HepG2 (cell line): Measurements from ENCODE around the gene NBR1. TPM values are rescaled to one million over a fixed set of nuclear protein-coding genes. Genes with fewer than 3 reads are reported as not detected.

Experiments
- ARID5B ChIP-seq: IDR thresholded peaks from 2 replicates; pipeline ENCODE4 v1.4.0; 2020; ENCODE audit warnings: mild to moderate bottlenecking, missing genetic modification reagents
- CC2D1A ChIP-seq: sonication (generic); formaldehyde crosslinking; IDR thresholded peaks from 2 replicates; pipeline ENCODE4 v1.8.1; 2023; ENCODE audit warnings: mild to moderate bottlenecking, missing genetic modification reagents
- CENPX ChIP-seq: sonication (generic); formaldehyde crosslinking; IDR thresholded peaks from 2 replicates; pipeline ENCODE4 v1.9.0; 2021; ENCODE audit warnings: mild to moderate bottlenecking, missing genetic modification reagents, moderate library complexity
- CREM ChIP-seq, 2 experiments: sonication (generic) in 1 of 2; formaldehyde crosslinking in 1 of 2; IDR thresholded peaks; 2 replicates each; pipeline versions ENCODE4 v1.4.0 to v1.6.1; 2016 to 2020; ENCODE audit warnings: antibody characterized with exemption in 1 of 2, mild to moderate bottlenecking in 1 of 2, missing genetic modification reagents in 1 of 2
- ELK4 ChIP-seq: sonication (generic); formaldehyde crosslinking; IDR thresholded peaks from 2 replicates; pipeline ENCODE4 v1.9.0; 2021; ENCODE audit warnings: missing genetic modification reagents, borderline replicate concordance
- HNRNPUL1 ChIP-seq: fragments of 200-400 bp; formaldehyde crosslinking; IDR thresholded peaks from 2 replicates; pipeline ENCODE4 v1.6.1; 2017; ENCODE audit warnings: low read depth, mild to moderate bottlenecking, low read length, moderate library complexity
- MAF1 ChIP-seq: sonication (generic); formaldehyde crosslinking; IDR thresholded peaks from 2 replicates; pipeline ENCODE4 v1.5.0; 2020; ENCODE audit warnings: missing genetic modification reagents, borderline replicate concordance
- NFYB ChIP-seq: sonication (generic); formaldehyde crosslinking; IDR thresholded peaks from 2 replicates; pipeline ENCODE4 v1.4.0; 2020; ENCODE audit warnings: missing genetic modification reagents
- RFXANK ChIP-seq: IDR thresholded peaks from 2 replicates; pipeline ENCODE4 v1.6.1; 2016
- TEAD2 ChIP-seq: sonication (generic); formaldehyde crosslinking; IDR thresholded peaks from 2 replicates; pipeline ENCODE4 v1.9.0; 2021; ENCODE audit warnings: missing genetic modification reagents
- TEF ChIP-seq: sonication (generic); formaldehyde crosslinking; IDR thresholded peaks from 2 replicates; pipeline ENCODE4 v1.5.0; 2020; ENCODE audit warnings: missing genetic modification reagents
- TFE3 ChIP-seq: IDR thresholded peaks from 2 replicates; pipeline ENCODE4 v1.6.1; 2016
- U2AF2 ChIP-seq: fragments of 200-400 bp; formaldehyde crosslinking; IDR thresholded peaks from 2 replicates; pipeline ENCODE4 v1.6.1; 2017; ENCODE audit warnings: low read depth, mild to moderate bottlenecking, low read length
- UBTF ChIP-seq: sonication (generic); formaldehyde crosslinking; IDR thresholded peaks from 2 replicates; pipeline ENCODE4 v1.4.0; 2020; ENCODE audit warnings: mild to moderate bottlenecking, missing genetic modification reagents
- ZNF430 ChIP-seq: sonication (generic); formaldehyde crosslinking; IDR thresholded peaks from 2 replicates; pipeline ENCODE4 v1.9.0; 2021; ENCODE audit warnings: mild to moderate bottlenecking, missing genetic modification reagents
- ZNF704 ChIP-seq: sonication (generic); formaldehyde crosslinking; IDR thresholded peaks from 2 replicates; pipeline ENCODE4 v1.8.1; 2023; ENCODE audit warnings: mild to moderate bottlenecking, inconsistent platforms, moderate library complexity, missing genetic modification reagents, borderline replicate concordance
- ZSCAN31 ChIP-seq: sonication (generic); formaldehyde crosslinking; IDR thresholded peaks from 2 replicates; pipeline ENCODE4 v1.5.0; 2020; ENCODE audit warnings: low read depth, mild to moderate bottlenecking, missing genetic modification reagents
- polyA plus RNA-seq, 8 experiments: library from polyadenylated mRNA; depleted of rRNA in 3 of 8; stranded (reverse) in 7 of 8; unstranded in 1 of 8; fragments of >200 nt; fragmentation: Illumina TruSeq in 4 of 8; extraction: Trizol in 4 of 8; gene quantifications; 2 replicates each; pipeline versions ENCODE4 v1.2.1 to v1.2.3, GENCODE V29; 2011 to 2016; ENCODE audit warnings: low read depth in 4 of 8, missing spikeins in 1 of 8, mixed read lengths in 1 of 8; ENCODE audit not compliant: insufficient read depth in 1 of 8
- total RNA-seq, 5 experiments: library from RNA; depleted of rRNA; stranded (reverse); fragments of >200 nt; fragmentation: Illumina TruSeq; extraction: Trizol; gene quantifications; 2 replicates each; pipeline ENCODE4 v1.2.3, GENCODE V29; 2016; ENCODE audit warnings: low read depth in 1 of 5

Gene NBR1
- total and polyA plus RNA-seq, 2 of the 13 experiments (the other 11 are each of a cell fraction or from before 2014, with no cell fraction given) = 51.7 to 121 TPM

GRCh38 chr17:43170140-43170765 is 761 bp upstream of the NBR1 start (continued):
- TF ChIP-seq UBTF (CRISPR knock-in tag) (no peak), ZNF704 (CRISPR knock-in tag) (no peak; the same call in 1 of the 2 replicates), TEAD2 (CRISPR knock-in tag) (0 out of 2 replicates have a peak, but pooled peaks have one; percentile 56), TFE3 (CRISPR knock-in tag) (peak; percentile 36; the same call in 1 of the 2 replicates), HNRNPUL1 (no peak), CENPX (CRISPR knock-in tag) (no peak), ZNF430 (CRISPR knock-in tag) (peak; percentile 4; the same call in 1 of the 2 replicates), ZSCAN31 (CRISPR knock-in tag) (peak; percentile 44; the same call in 1 of the 2 replicates), RFXANK (no peak), U2AF2 (no peak), CREM (IDR thresholded peaks at IDR 0.05) (peak; percentile 98), CREM (CRISPR knock-in tag; IDR thresholded peaks at IDR 0.05) (no peak), TEF (CRISPR knock-in tag) (no peak), MAF1 (CRISPR knock-in tag) (no peak), ARID5B (peak; percentile 6; the same call in 1 of the 2 replicates), ELK4 (CRISPR knock-in tag) (no peak), CC2D1A (CRISPR knock-in tag) (0 out of 2 replicates have a peak, but pooled peaks have one; percentile 16), NFYB (CRISPR knock-in tag) (peak; percentile 85)
